GM12878 (cell line): ENCODE results near the gene TMTC1. TPM values are rescaled to one million over a fixed set of nuclear protein-coding genes. Genes with fewer than 3 reads are reported as not detected.
A peak's percentile ranks its signal among the peaks of the same experiment; 100 is the strongest.

ENCODE experiments used
- ATAC-seq: fragments of 200-7000 bp; cut with Tn5 transposase; 3 replicates; pipeline ENCODE4 v1.9.1; 2020; ENCODE audit warnings: mild to moderate bottlenecking, moderate library complexity
- BruUV-seq: library from RNA; stranded (reverse); fragments of 400-500 nt; replicated peaks from 2 replicates; lab custom pipeline; 2021; lab: Mats Ljungman, UMichigan
- CTCF ChIA-PET: fragments of 300-600 bp; sonication (Branson Sonifier 250); formaldehyde crosslinking; extraction: SDS; loops from one replicate; lab custom pipeline; 2021; ENCODE audit warnings: inconsistent platforms; lab: Yijun Ruan, JAX
- POLR2A ChIA-PET: fragments of 350-600 bp; formaldehyde crosslinking; extraction: SDS; loops from one replicate; lab custom pipeline; 2021; ENCODE audit warnings: inconsistent platforms; lab: Charles Lee
- RAD21 ChIA-PET: fragments of 300-600 bp; sonication (Branson Sonifier 250); formaldehyde crosslinking; loops from one replicate; lab custom pipeline; 2023; ENCODE audit warnings: antibody characterized with exemption; ENCODE audit not compliant: unreplicated experiment; lab: Charles Lee
- SMC1A ChIA-PET: fragments of 300-600 bp; sonication (Branson Sonifier 250); formaldehyde crosslinking; loops from one replicate; lab custom pipeline; 2023; ENCODE audit not compliant: unreplicated experiment, uncharacterized antibody; lab: Charles Lee
- DNase-seq: peaks from one replicate; pipeline ENCODE4 v3.0.0-alpha.2; 2011; ENCODE audit warnings: low read depth, low spot score
- FAIRE-seq: peaks from 3 replicates; lab custom pipeline; 2011; peaks lifted over from hg19 to GRCh38; lab: Jason Lieb, UNC
- H2AFZ ChIP-seq: 2 replicates; pipeline ENCODE4 v1.6.0; 2011; ENCODE audit warnings: low read depth, low read length, control low read depth; ENCODE audit not compliant: control insufficient read depth
- H3K27ac ChIP-seq: 2 replicates; pipeline ENCODE4 v1.5.1; 2011; ENCODE audit warnings: control low read depth; ENCODE audit not compliant: control insufficient read depth, insufficient read depth
- H3K27me3 ChIP-seq, 2 experiments: replicated peaks in 1 of 2; 2 replicates each; pipeline versions ENCODE4 v1.6.0 to v1.6.1; 2011; ENCODE audit warnings: low read length in 1 of 2; ENCODE audit not compliant: control insufficient read depth in 2 of 2, insufficient read depth in 2 of 2
- H3K36me3 ChIP-seq, 2 experiments: 2 replicates each; pipeline ENCODE4 v1.5.1; 2011; ENCODE audit warnings: low read length in 1 of 2; ENCODE audit not compliant: control insufficient read depth in 2 of 2, insufficient read depth in 2 of 2
- H3K4me1 ChIP-seq: 2 replicates; pipeline ENCODE4 v1.6.1; 2011; ENCODE audit warnings: mild to moderate bottlenecking, low read length, moderate library complexity, mixed read lengths; ENCODE audit not compliant: control insufficient read depth, insufficient read depth
- H3K4me2 ChIP-seq: 2 replicates; pipeline ENCODE4 v1.6.0; 2011; ENCODE audit warnings: control low read depth; ENCODE audit not compliant: control insufficient read depth, insufficient read depth
- H3K4me3 ChIP-seq: fragments of 200-600 bp; sonication (generic); 2 replicates; pipeline ENCODE4 v1.5.1; 2016
- H3K79me2 ChIP-seq: 2 replicates; pipeline ENCODE4 v1.6.0; 2011; ENCODE audit warnings: low read length; ENCODE audit not compliant: control insufficient read depth, insufficient read depth
- H3K9ac ChIP-seq: 2 replicates; pipeline ENCODE4 v1.8.0; 2011; ENCODE audit warnings: low read length, control low read depth, mixed read lengths; ENCODE audit not compliant: control insufficient read depth, insufficient read depth
- H3K9me3 ChIP-seq: replicated peaks from 3 replicates; pipeline ENCODE4 v1.5.1; 2011; ENCODE audit warnings: mild to moderate bottlenecking, low read length; ENCODE audit not compliant: control insufficient read depth, insufficient read depth
- H4K20me1 ChIP-seq: 2 replicates; pipeline ENCODE4 v1.6.0; 2011; ENCODE audit not compliant: control insufficient read depth, insufficient read depth
- BMI1 ChIP-seq: fragments of 450-650 bp; IDR thresholded peaks from 2 replicates; pipeline ENCODE4 v1.6.1; 2016; ENCODE audit warnings: mild to moderate bottlenecking, moderate library complexity, borderline replicate concordance
- CTCF ChIP-seq, 3 experiments: IDR thresholded peaks in 2 of 3; conservative IDR thresholded peaks in 1 of 3; 2 replicates each; pipeline ENCODE4 v1.5.1; 2011; ENCODE audit warnings: low read depth in 3 of 3, low read length in 3 of 3, mild to moderate bottlenecking in 3 of 3, control low read depth in 2 of 3, moderate library complexity in 2 of 3, inconsistent platforms in 1 of 3, mixed read lengths in 1 of 3; ENCODE audit not compliant: control insufficient read depth in 2 of 3, insufficient read depth in 1 of 3; ENCODE audit errors: extremely low read depth in 1 of 3
- MXI1 ChIP-seq: fragments of 150-350 bp; IDR thresholded peaks from 2 replicates; pipeline ENCODE4 v1.6.1; 2011; ENCODE audit warnings: low read depth, mild to moderate bottlenecking, inconsistent platforms, low read length, improper control_type of control experiment
- TBL1XR1 ChIP-seq: IDR thresholded peaks from 2 replicates; pipeline ENCODE4 v1.6.1; 2012; ENCODE audit warnings: low read depth, low read length, improper control_type of control experiment
- USF1 ChIP-seq: IDR thresholded peaks from 2 replicates; pipeline ENCODE4 v1.6.1; 2011; ENCODE audit warnings: borderline replicate concordance, low read depth, mild to moderate bottlenecking, moderate library complexity, mixed read lengths, low read length; ENCODE audit not compliant: insufficient read depth; ENCODE audit errors: extremely low read length
- WGBS: methylation state at CpG from one replicate; pipeline ENCODE4 v1.1.6; 2016; ENCODE audit warnings: low lambda C conversion rate; ENCODE audit not compliant: insufficient replicate concordance, insufficient coverage; ENCODE audit errors: missing lambda C conversion rate; 5-methylcytosine and 5-hydroxymethylcytosine counted together
- in situ Hi-C: fragments of 300-500 bp; cut with MboI; formaldehyde crosslinking; loops from 9 replicates; pipeline ENCODE4 v1.14.3; 2018; ENCODE audit warnings: mixed read lengths
- intact Hi-C: fragments of 100-400 bp; cut with micrococcal nuclease; formaldehyde crosslinking; loops from one replicate; pipeline ENCODE4 v1.14.2; 2022; ENCODE audit not compliant: unreplicated experiment
- polyA plus RNA-seq, 11 experiments: library from polyadenylated mRNA; depleted of rRNA in 4 of 11; unstranded in 6 of 11; stranded (reverse) in 5 of 11; fragments of >200 nt; fragmentation: Nextera tagmentation in 4 of 11; fragmentation: Illumina TruSeq in 1 of 11; extraction: Ambion mirVana in 4 of 11; extraction: Trizol in 1 of 11; gene quantifications; 1 replicate in 1 of 11; 2 replicates in 10 of 11; pipeline versions ENCODE4 v1.2.1 to v1.2.3, GENCODE V29; 2011 to 2016; ENCODE audit warnings: inconsistent platforms in 2 of 11, missing spikeins in 2 of 11, low read depth in 1 of 11
- total RNA-seq, 4 experiments: library from RNA; depleted of rRNA in 3 of 4; stranded (reverse); fragments of >200 nt in 3 of 4; fragmentation: Illumina TruSeq in 1 of 4; extraction: Trizol in 1 of 4; gene quantifications; 2 replicates each; pipeline versions ENCODE4 v1.2.1 to v1.2.3, GENCODE V29; 2013 to 2021

The TMTC1 gene
- total and polyA plus RNA-seq, 10 of the 15 experiments (the other 5 are each of a cell fraction or from before 2014, with no cell fraction given): 0.10 to 20.9 (median 0.57) TPM

GRCh38 chr12:29655861-29656260 is 127.9 kb downstream of the TMTC1 start:
- in situ Hi-C loops: no loop called here

More at GRCh38 chr12:29655861-29656260, 127.9 kb downstream of the TMTC1 start:
- CTCF ChIA-PET: interaction anchor here (0.7 to 1.3 kb wide), 6 partner anchors 9 to 103 kb away, joined by 3 read pairs; no protein-coding TSS in a partner anchor
- Histone ChIP-seq H3K27ac (no peak overlapping the region), H3K9me3 (no peaks in the 10 kb centered on the region), H3K4me3 (no peak overlapping the region), H3K4me1 (no peaks in the 10 kb centered on the region), H3K4me2 (no peak overlapping the region), H2AFZ (0 out of 2 replicates have a peak overlapping the region, but pooled peaks have one; percentile 12), H3K27me3 (no peaks in the 10 kb centered on the region), H3K79me2 (no peaks in the 10 kb centered on the region), H4K20me1 (no peaks in the 10 kb centered on the region)
- POLR2A ChIA-PET: interaction anchor here (1.3 to 1.5 kb wide), 3 partner anchors 30 to 125 kb away, joined by 3 to 4 read pairs (median 3); no protein-coding TSS in a partner anchor
- DNase-seq: no peak
- SMC1A ChIA-PET: interaction anchor here (0.6 to 4.5 kb wide), 13 partner anchors 9 to 203 kb away, joined by 3 to 29 read pairs (median 4); no protein-coding TSS in a partner anchor
- no peak for FAIRE-seq
- 25% methylated on average over 6 of the region's 6 CpGs for WGBS
- ATAC-seq: peak; percentile 66
- RAD21 ChIA-PET: interaction anchor here (0.6 to 2.2 kb wide), 11 partner anchors 11 to 123 kb away, joined by 3 to 7 read pairs (median 4); no protein-coding TSS in a partner anchor
- TF ChIP-seq CTCF (IDR thresholded peaks at IDR 0.05 in 2 of 3, conservative IDR thresholded peaks at IDR 0.05 in 1 of 3; ENCODE audit: control insufficient read depth in 2 of 3, extremely low read depth in 1 of 3, insufficient read depth in 1 of 3, low read depth in 3 of 3, low read length in 3 of 3) (no peak), USF1 (no peak), TBL1XR1 (no peak), BMI1 (no peak), MXI1 (no peak)
- TF ChIP-seq, all 136 proteins: peak for 0
- BruUV-seq: no TSS peak
- intact Hi-C loops: no loop called here
- Histone ChIP-seq H3K9ac (no peak overlapping the region), H3K36me3 (no peaks in the 10 kb centered on the region)
